SJCRH30 (cell line): ENCODE data around the gene GALNTL6. TPM values are rescaled to one million over a fixed set of nuclear protein-coding genes. Genes with fewer than 3 reads are reported as not detected.

ENCODE experiments used
- DNase-seq, 2 experiments: peaks; one replicate each; pipeline ENCODE4 v3.0.0-alpha.2; 2015 to 2020
- H3K27ac ChIP-seq: fragments of 250-450 bp; sonication (Bioruptor Pico); 2 replicates; pipeline ENCODE4 v1.5.1; 2020; ENCODE audit warnings: mild to moderate bottlenecking, moderate library complexity
- H3K27me3 ChIP-seq: fragments of 250-450 bp; sonication (Bioruptor Pico); 2 replicates; pipeline ENCODE4 v1.5.1; 2020; ENCODE audit warnings: mild to moderate bottlenecking, moderate library complexity
- H3K36me3 ChIP-seq: fragments of 250-450 bp; sonication (Bioruptor Pico); 2 replicates; pipeline ENCODE4 v1.5.1; 2020; ENCODE audit warnings: mild to moderate bottlenecking, moderate library complexity
- H3K4me1 ChIP-seq: fragments of 250-450 bp; sonication (Bioruptor Pico); 2 replicates; pipeline ENCODE4 v1.5.1; 2020; ENCODE audit warnings: mild to moderate bottlenecking, moderate library complexity
- H3K4me3 ChIP-seq: fragments of 250-450 bp; sonication (Bioruptor Pico); 2 replicates; pipeline ENCODE4 v1.5.1; 2020; ENCODE audit warnings: mild to moderate bottlenecking, moderate library complexity
- H3K9me3 ChIP-seq: fragments of 250-450 bp; sonication (Bioruptor Pico); replicated peaks from 2 replicates; pipeline ENCODE4 v1.5.1; 2020; ENCODE audit warnings: mild to moderate bottlenecking, moderate library complexity
- total RNA-seq: library from RNA; depleted of rRNA; stranded (reverse); fragments of >200 nt; shearing (Covaris generic); gene quantifications from 2 replicates; pipeline ENCODE4 v1.2.3, GENCODE V29; 2014

The GALNTL6 gene
- total RNA-seq, 1 experiment from 2014 or later, result 0.36 TPM

DNA sequence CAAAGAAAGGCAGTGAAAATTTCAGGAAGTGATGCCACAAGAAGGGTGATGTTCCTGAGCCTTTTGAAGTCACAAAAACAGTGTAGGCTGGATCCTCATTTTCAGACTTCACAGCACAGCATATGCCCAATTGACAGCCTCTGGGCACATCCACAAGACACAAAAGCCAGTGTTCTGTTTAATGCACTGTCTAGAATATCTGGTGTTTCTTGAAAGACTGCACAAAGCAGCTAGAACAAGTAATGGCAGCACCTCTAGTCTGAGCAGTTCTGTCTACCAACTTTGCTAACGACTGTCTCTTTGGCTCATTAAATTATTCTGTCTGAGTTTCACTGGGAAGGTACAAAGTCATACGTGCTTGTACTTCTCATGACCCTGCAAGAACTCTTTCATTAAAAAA lies 938.3 kb downstream of the GALNTL6 start:
- H3K36me3 ChIP-seq, result no peaks in the 10 kb centered on the region
- H3K27ac ChIP-seq, result no peak overlapping the region
- H3K4me1 ChIP-seq, result no peaks in the 10 kb centered on the region
- no peak for DNase-seq
- H3K4me3 ChIP-seq, result no peak overlapping the region
- H3K27me3 ChIP-seq, result no peaks in the 10 kb centered on the region
- no peaks in the 10 kb centered on the region for H3K9me3 ChIP-seq

GRCh38 chr4:172758586-172759340 lies 945.6 kb downstream of the GALNTL6 start:
- no peaks in the 10 kb centered on the region for H3K36me3 ChIP-seq
- peak in 1 of 2 experiments; percentile 9 for DNase-seq
- no peaks in the 10 kb centered on the region for H3K9me3 ChIP-seq
- no peak overlapping the region for H3K4me3 ChIP-seq
- no peak overlapping the region for H3K27ac ChIP-seq
- H3K27me3 ChIP-seq, result no peaks in the 10 kb centered on the region
- H3K4me1 ChIP-seq, result no peaks in the 10 kb centered on the region

- Histone ChIP-seq H3K4me3 (no peak overlapping the region), H3K27ac (no peak overlapping the region), H3K9me3 (no peaks in the 10 kb centered on the region), H3K4me1 (no peaks in the 10 kb centered on the region), H3K27me3 (no peaks in the 10 kb centered on the region), H3K36me3 (no peaks in the 10 kb centered on the region)
- no peak for DNase-seq
These were observed 947.3 kb downstream of the GALNTL6 start for GRCh38 chr4:172760512-172760911.

DNA sequence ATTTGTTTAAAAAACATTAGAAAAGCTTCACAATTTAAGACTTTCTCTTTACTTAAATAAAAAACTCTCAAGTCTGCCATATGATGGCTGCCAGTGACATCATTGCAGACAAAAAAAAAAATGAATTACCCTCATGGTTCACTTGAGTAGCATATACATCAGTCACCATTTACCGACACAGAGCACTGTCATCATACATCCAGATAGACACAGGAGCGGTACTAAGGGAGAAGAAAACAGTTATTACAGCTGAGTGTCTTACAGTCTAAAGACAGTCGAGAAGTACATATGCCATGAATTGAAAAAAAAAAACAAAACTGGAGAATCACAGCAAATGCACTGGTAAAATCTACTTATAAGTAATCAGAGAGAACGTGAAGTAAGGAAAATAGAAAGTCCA lies 949.7 kb downstream of the GALNTL6 start:
- Histone ChIP-seq H3K4me1 (no peaks in the 10 kb centered on the region), H3K27ac (no peak overlapping the region), H3K36me3 (no peaks in the 10 kb centered on the region), H3K4me3 (no peak overlapping the region), H3K9me3 (no peaks in the 10 kb centered on the region), H3K27me3 (no peaks in the 10 kb centered on the region)
- no peak for DNase-seq

GRCh38 chr4:172770787-172771186 lies 957.6 kb downstream of the GALNTL6 start:
- Histone ChIP-seq H3K36me3 (no peaks in the 10 kb centered on the region), H3K4me1 (no peaks in the 10 kb centered on the region), H3K4me3 (no peak overlapping the region), H3K27me3 (no peaks in the 10 kb centered on the region), H3K9me3 (no peaks in the 10 kb centered on the region), H3K27ac (no peak overlapping the region)
- DNase-seq, result no peak

DNA sequence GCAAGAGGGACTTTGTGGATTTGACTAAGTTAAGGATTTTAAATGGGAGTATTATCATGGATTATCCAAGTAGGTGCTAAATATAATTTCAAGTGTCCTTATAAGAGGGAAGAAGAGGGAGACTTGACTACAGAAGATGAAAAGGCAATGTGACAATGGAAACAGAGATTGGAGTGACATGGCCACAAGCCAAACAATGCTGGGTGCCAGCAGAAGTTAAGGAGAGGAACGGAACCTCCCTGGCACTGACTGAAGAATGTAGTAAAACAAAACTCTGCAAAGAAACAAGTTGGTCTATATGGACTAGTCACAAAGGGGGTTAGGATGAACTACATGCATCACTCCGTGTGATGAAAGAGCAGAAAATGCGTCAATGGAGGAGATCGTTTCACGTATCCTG lies 959.6 kb downstream of the GALNTL6 start:
- peaks cover 7% of the 10 kb centered on the region; the same call in 1 of the 2 replicates for H3K4me1 ChIP-seq
- no peak overlapping the region for H3K27ac ChIP-seq
- no peaks in the 10 kb centered on the region for H3K27me3 ChIP-seq
- DNase-seq, result no peak
- H3K4me3 ChIP-seq, result no peak overlapping the region
- H3K9me3 ChIP-seq, result no peaks in the 10 kb centered on the region
- H3K36me3 ChIP-seq, result no peaks in the 10 kb centered on the region

DNA sequence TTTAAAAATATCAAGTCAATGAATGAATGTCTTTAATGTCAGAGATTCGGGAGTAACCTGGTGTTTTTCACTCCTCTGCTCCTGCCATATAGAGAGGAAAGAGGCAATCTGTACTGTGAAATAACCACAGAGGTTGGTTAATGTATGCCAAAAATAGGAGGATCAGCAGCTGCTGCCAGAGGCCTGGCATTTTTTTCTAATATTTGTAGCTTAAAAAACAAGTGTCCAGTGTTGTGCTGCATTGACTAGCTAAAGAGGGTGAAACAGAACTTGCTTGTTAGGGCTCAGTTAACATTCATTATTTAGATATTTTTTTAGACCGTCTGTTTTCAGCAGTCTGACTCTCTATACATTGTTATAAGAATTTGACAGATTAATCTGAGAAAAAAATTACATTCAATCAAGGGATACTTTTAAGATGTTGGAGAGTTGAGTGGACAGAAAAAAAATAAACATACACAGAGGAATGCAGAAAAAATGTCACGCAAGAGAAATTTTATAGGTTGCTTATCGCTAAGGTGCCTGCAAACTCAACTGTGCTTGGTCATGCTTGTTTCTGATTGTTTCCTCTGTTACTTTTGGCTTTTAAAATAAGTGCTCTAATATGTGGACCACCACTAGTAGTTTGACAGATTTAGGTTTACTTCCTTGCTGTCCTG lies 963.1 kb downstream of the GALNTL6 start:
- H3K36me3 ChIP-seq, result no peaks in the 10 kb centered on the region
- peak; percentile 43 to 70 for DNase-seq
- no peaks in the 10 kb centered on the region for H3K27me3 ChIP-seq
- peak overlapping the region; percentile 53 for H3K27ac ChIP-seq
- peaks cover 7% of the 10 kb centered on the region; the same call in 1 of the 2 replicates for H3K4me1 ChIP-seq
- H3K9me3 ChIP-seq, result no peaks in the 10 kb centered on the region
- peak overlapping the region; percentile 5; the same call in 1 of the 2 replicates for H3K4me3 ChIP-seq

- Histone ChIP-seq H3K27ac (no peak overlapping the region), H3K4me3 (no peak overlapping the region), H3K4me1 (peaks cover 7% of the 10 kb centered on the region; the same call in 1 of the 2 replicates), H3K36me3 (no peaks in the 10 kb centered on the region), H3K9me3 (no peaks in the 10 kb centered on the region), H3K27me3 (no peaks in the 10 kb centered on the region)
- no peak for DNase-seq
These were observed 964.7 kb downstream of the GALNTL6 start for GRCh38 chr4:172777729-172778431.

- Histone ChIP-seq H3K27ac (no peak overlapping the region), H3K36me3 (no peaks in the 10 kb centered on the region), H3K4me3 (no peak overlapping the region), H3K9me3 (no peaks in the 10 kb centered on the region), H3K27me3 (no peaks in the 10 kb centered on the region), H3K4me1 (peaks cover 7% of the 10 kb centered on the region; the same call in 1 of the 2 replicates)
- DNase-seq, result no peak
These were observed 965.4 kb downstream of the GALNTL6 start for GRCh38 chr4:172778583-172778982.

GRCh38 chr4:172780566-172781081 lies 967.4 kb downstream of the GALNTL6 start:
- no peaks in the 10 kb centered on the region for H3K9me3 ChIP-seq
- H3K4me1 ChIP-seq, result peaks cover 7% of the 10 kb centered on the region; the same call in 1 of the 2 replicates
- H3K4me3 ChIP-seq, result no peak overlapping the region
- no peak for DNase-seq
- H3K27ac ChIP-seq, result no peak overlapping the region
- H3K27me3 ChIP-seq, result no peaks in the 10 kb centered on the region
- no peaks in the 10 kb centered on the region for H3K36me3 ChIP-seq

DNA sequence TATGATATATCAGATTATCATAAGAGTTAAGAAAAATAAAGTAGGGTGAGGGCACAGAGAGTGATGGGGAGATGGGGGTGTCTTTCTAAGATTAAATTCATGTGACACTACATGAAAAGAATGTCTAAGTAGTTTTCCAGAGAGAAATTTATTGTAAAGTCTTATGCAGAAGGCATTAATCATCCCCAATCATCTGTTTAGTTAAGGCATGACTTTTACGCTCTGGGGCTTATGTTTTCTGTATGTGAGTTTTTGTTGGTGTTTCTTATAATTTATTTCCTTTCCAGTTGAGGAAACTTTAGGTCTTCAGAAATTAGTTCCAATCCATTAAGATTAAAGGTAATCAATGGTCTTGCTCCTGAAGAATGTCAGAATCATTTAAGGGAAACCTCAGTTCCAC lies 972.4 kb downstream of the GALNTL6 start:
- H3K4me3 ChIP-seq, result no peak overlapping the region
- H3K27me3 ChIP-seq, result no peaks in the 10 kb centered on the region
- no peaks in the 10 kb centered on the region for H3K4me1 ChIP-seq
- no peaks in the 10 kb centered on the region for H3K9me3 ChIP-seq
- DNase-seq, result no peak
- no peaks in the 10 kb centered on the region for H3K36me3 ChIP-seq
- H3K27ac ChIP-seq, result no peak overlapping the region

DNA sequence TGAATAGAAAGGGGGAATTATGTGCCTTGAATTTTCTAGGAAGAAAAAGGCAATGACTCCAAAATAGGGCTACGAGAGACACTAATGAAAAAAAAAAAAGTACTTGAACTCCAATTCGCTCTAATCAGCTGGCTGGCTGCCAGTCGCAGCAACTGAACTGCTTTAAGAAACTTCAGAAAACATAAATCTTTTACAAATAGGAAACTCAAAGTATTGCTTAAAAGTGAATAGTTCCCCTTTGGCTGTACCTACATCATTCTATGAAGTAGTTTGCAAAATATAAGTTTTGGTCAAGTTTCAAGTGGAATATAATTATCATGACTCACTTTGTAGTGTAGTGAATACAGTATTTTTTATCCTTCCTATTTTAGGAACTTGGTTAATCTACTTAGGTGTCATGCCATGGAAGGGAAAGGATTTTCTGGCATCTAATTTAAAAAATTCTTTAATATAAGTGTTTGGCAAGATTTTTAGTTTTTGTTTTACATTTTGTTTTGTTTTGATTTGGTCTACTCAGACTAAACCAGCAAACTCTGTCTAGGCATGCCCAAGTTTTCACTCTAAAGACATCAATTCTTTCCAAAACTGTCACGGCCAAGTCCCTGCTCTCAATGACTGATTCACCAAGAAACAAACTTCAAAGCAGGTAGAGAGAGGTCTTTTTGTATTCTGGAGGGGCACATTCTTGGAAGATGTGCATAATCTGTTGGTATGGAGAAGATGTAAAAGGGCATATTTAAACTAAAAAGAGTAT lies 973.0 kb downstream of the GALNTL6 start:
- no peak for DNase-seq

DNA sequence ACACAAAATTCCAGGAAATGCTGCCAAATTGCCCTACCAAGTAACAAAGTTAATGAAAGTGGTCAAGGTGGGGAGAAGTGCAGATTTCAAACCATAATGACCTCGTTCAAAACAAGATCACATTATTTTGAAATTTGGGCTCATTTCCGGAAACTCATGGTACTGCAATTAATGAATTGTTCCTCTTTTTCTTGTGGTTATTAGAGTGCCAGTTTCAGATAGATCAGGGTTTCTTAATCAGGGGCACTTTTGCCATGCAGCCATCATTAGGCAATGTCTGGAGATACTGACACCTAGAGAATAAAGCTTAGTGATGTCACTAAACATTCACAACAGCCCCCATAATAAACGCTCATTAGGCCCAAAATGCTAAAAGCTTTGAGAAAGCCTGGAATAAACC lies 973.9 kb downstream of the GALNTL6 start:
- H3K27ac ChIP-seq, result no peak overlapping the region
- H3K9me3 ChIP-seq, result no peaks in the 10 kb centered on the region
- no peak overlapping the region for H3K4me3 ChIP-seq
- DNase-seq, result no peak
- H3K36me3 ChIP-seq, result no peaks in the 10 kb centered on the region
- no peaks in the 10 kb centered on the region for H3K4me1 ChIP-seq
- H3K27me3 ChIP-seq, result no peaks in the 10 kb centered on the region

More for the DNA sequence above, 973.0 kb downstream of the GALNTL6 start:
- H3K27ac ChIP-seq, result no peak overlapping the region
- no peaks in the 10 kb centered on the region for H3K4me1 ChIP-seq
- H3K4me3 ChIP-seq, result no peak overlapping the region
- no peaks in the 10 kb centered on the region for H3K36me3 ChIP-seq
- H3K9me3 ChIP-seq, result no peaks in the 10 kb centered on the region
- H3K27me3 ChIP-seq, result no peaks in the 10 kb centered on the region

- no peaks in the 10 kb centered on the region for H3K4me1 ChIP-seq
- no peaks in the 10 kb centered on the region for H3K27me3 ChIP-seq
- no peaks in the 10 kb centered on the region for H3K36me3 ChIP-seq
- no peak overlapping the region for H3K4me3 ChIP-seq
- no peak for DNase-seq
- H3K27ac ChIP-seq, result no peak overlapping the region
- H3K9me3 ChIP-seq, result no peaks in the 10 kb centered on the region
These were observed 978.6 kb downstream of the GALNTL6 start for GRCh38 chr4:172791841-172792240.
